SK-N-SH (cell line): Measurements from ENCODE around the gene PCYOX1L. TPM values are rescaled to one million over a fixed set of nuclear protein-coding genes. Genes with fewer than 3 reads are reported as not detected.

Experiments used
- CTCF ChIA-PET: fragments of 300-600, 350-600 bp; formaldehyde crosslinking; extraction: SDS; loops from one replicate; lab custom pipeline; 2021; lab: Yijun Ruan, JAX
- POLR2A ChIA-PET: fragments of 350-600 bp; sonication (Branson Sonifier 250); formaldehyde crosslinking; extraction: SDS; loops from one replicate; lab custom pipeline; 2020; ENCODE audit warnings: antibody characterized with exemption, inconsistent platforms; lab: Yijun Ruan, JAX
- DNase-seq: peaks from one replicate; pipeline ENCODE4 v3.0.0; 2012
- H2AFZ ChIP-seq: fragments of 200-600 bp; sonication (generic); 2 replicates; pipeline ENCODE4 v1.8.1; 2016; ENCODE audit warnings: antibody characterized with exemption, mild to moderate bottlenecking, low read depth
- H3F3A ChIP-seq: fragments of 200-600 bp; sonication (generic); replicated peaks from 2 replicates; pipeline ENCODE3; 2016; ENCODE audit warnings: antibody characterized with exemption, mild to moderate bottlenecking; ENCODE audit not compliant: insufficient read depth
- H3K27ac ChIP-seq, 2 experiments: fragments of 200-500 bp in 1 of 2; fragments of 200-600 bp in 1 of 2; sonication (Bioruptor generic) in 1 of 2; sonication (generic), shearing (Covaris generic) in 1 of 2; 2 replicates each; pipeline versions ENCODE4 v1.5.1 to v1.6.1; 2014 to 2016; ENCODE audit warnings: low read depth in 2 of 2, inconsistent platforms in 1 of 2, low read length in 1 of 2, mild to moderate bottlenecking in 1 of 2, mixed read lengths in 1 of 2
- H3K27me3 ChIP-seq: fragments of 200-600 bp; sonication (generic), shearing (Covaris generic); 2 replicates; pipeline ENCODE4 v1.6.1; 2016; ENCODE audit warnings: mixed run types; ENCODE audit not compliant: insufficient read depth
- H3K36me3 ChIP-seq, 2 experiments: fragments of 200-500 bp in 1 of 2; fragments of 200-600 bp in 1 of 2; sonication (Bioruptor generic) in 1 of 2; sonication (generic) in 1 of 2; replicated peaks in 1 of 2; 2 replicates each; pipeline versions ENCODE3 to v1.5.1; 2014 to 2016; ENCODE audit warnings: low read length in 1 of 2, mild to moderate bottlenecking in 1 of 2; ENCODE audit not compliant: insufficient read depth in 2 of 2, control insufficient read depth in 1 of 2
- H3K4me1 ChIP-seq, 2 experiments: fragments of 200-500 bp in 1 of 2; fragments of 200-600 bp in 1 of 2; sonication (Bioruptor generic) in 1 of 2; sonication (generic), shearing (Covaris generic) in 1 of 2; 2 replicates each; pipeline versions ENCODE4 v1.5.1 to v1.6.1; 2014 to 2016; ENCODE audit warnings: low read depth in 1 of 2, low read length in 1 of 2, mixed run types in 1 of 2; ENCODE audit not compliant: insufficient read depth in 2 of 2, control insufficient read depth in 1 of 2
- H3K4me2 ChIP-seq: fragments of 200-600 bp; sonication (generic), shearing (Covaris generic); 2 replicates; pipeline ENCODE4 v1.6.1; 2017; ENCODE audit warnings: mixed run types
- H3K4me3 ChIP-seq, 2 experiments: fragments of 200-500 bp in 1 of 2; fragments of 200-600 bp in 1 of 2; sonication (Bioruptor generic) in 1 of 2; sonication (generic), shearing (Covaris generic) in 1 of 2; 2 replicates each; pipeline versions ENCODE4 v1.5.1 to v1.8.1; 2014 to 2016; ENCODE audit warnings: low read depth in 2 of 2, inconsistent platforms in 1 of 2, low read length in 1 of 2, mild to moderate bottlenecking in 1 of 2, mixed read lengths in 1 of 2, moderate library complexity in 1 of 2
- H3K79me2 ChIP-seq: fragments of 200-600 bp; sonication (generic); 2 replicates; pipeline ENCODE4 v1.8.1; 2017; ENCODE audit warnings: mild to moderate bottlenecking; ENCODE audit not compliant: insufficient read depth
- H3K9ac ChIP-seq: fragments of 200-600 bp; sonication (generic); 2 replicates; pipeline ENCODE4 v1.6.1; 2017; ENCODE audit warnings: mixed run types
- H3K9me2 ChIP-seq: fragments of 200-600 bp; sonication (generic); 2 replicates; pipeline ENCODE4 v1.6.1; 2017; ENCODE audit warnings: mixed run types
- H3K9me3 ChIP-seq: fragments of 200-600 bp; sonication (generic); 2 replicates; pipeline ENCODE4 v1.6.1; 2017; ENCODE audit warnings: mixed run types, mild to moderate bottlenecking, moderate library complexity
- H4K20me1 ChIP-seq: fragments of 200-600 bp; sonication (generic); 2 replicates; pipeline ENCODE4 v1.6.1; 2017; ENCODE audit warnings: mild to moderate bottlenecking, mixed run types; ENCODE audit not compliant: insufficient read depth
- EZH2phosphoT487 ChIP-seq: fragments of 200-600 bp; sonication (generic); IDR thresholded peaks from 2 replicates; pipeline ENCODE4 v1.6.1; 2017; ENCODE audit warnings: low read depth, mixed run types, mild to moderate bottlenecking, antibody characterized with exemption, moderate library complexity, borderline replicate concordance
- FOSL2 ChIP-seq: IDR thresholded peaks from 2 replicates; pipeline ENCODE4 v1.4.0; 2012; ENCODE audit warnings: low read depth, mild to moderate bottlenecking, moderate library complexity, borderline replicate concordance
- FOXJ3 ChIP-seq: sonication (generic); formaldehyde crosslinking; IDR thresholded peaks from 2 replicates; pipeline ENCODE4 v1.5.1; 2020; ENCODE audit warnings: mild to moderate bottlenecking, missing genetic modification reagents
- FOXM1 ChIP-seq: IDR thresholded peaks from 2 replicates; pipeline ENCODE4 v1.4.0; 2012; ENCODE audit warnings: low read depth, mild to moderate bottlenecking
- GABPA ChIP-seq: IDR thresholded peaks from 2 replicates; pipeline ENCODE4 v1.4.0; 2012; ENCODE audit warnings: low read depth, mild to moderate bottlenecking
- IRF3 ChIP-seq: fragments of 150-350 bp; IDR thresholded peaks from 2 replicates; pipeline ENCODE4 v1.6.1; 2016; ENCODE audit warnings: mild to moderate bottlenecking, low read depth, low read length
- MAX ChIP-seq: IDR thresholded peaks from 2 replicates; pipeline ENCODE4 v1.4.0; 2012; ENCODE audit warnings: low read depth
- MXI1 ChIP-seq: IDR thresholded peaks from 2 replicates; pipeline ENCODE4 v1.6.1; 2012; ENCODE audit warnings: mild to moderate bottlenecking, low read depth, low read length, improper control_type of control experiment
- NRF1 ChIP-seq: IDR thresholded peaks from 2 replicates; pipeline ENCODE4 v1.6.1; 2012; ENCODE audit warnings: low read depth, mild to moderate bottlenecking, low read length
- POLR2AphosphoS5 ChIP-seq: IDR thresholded peaks from 2 replicates; pipeline ENCODE4 v1.6.1; 2012; ENCODE audit warnings: low read depth, low read length
- SIN3A ChIP-seq: IDR thresholded peaks from 2 replicates; pipeline ENCODE4 v1.6.1; 2012; ENCODE audit warnings: low read depth, mild to moderate bottlenecking, low read length, moderate library complexity, borderline replicate concordance
- TAF1 ChIP-seq: IDR thresholded peaks from 2 replicates; pipeline ENCODE4 v1.6.1; 2012; ENCODE audit warnings: low read depth, mild to moderate bottlenecking, low read length, moderate library complexity, borderline replicate concordance
- TCF12 ChIP-seq: IDR thresholded peaks from 2 replicates; pipeline ENCODE4 v1.4.0; 2012
- TEAD4 ChIP-seq: IDR thresholded peaks from 2 replicates; pipeline ENCODE4 v1.4.0; 2012; ENCODE audit warnings: mild to moderate bottlenecking, borderline replicate concordance; ENCODE audit not compliant: insufficient read depth
- YY1 ChIP-seq: IDR thresholded peaks from 2 replicates; pipeline ENCODE4 v1.4.0; 2012; ENCODE audit warnings: low read depth, mild to moderate bottlenecking
- ZBTB33 ChIP-seq: IDR thresholded peaks from 2 replicates; pipeline ENCODE4 v1.4.0; 2012; ENCODE audit warnings: low read depth, borderline replicate concordance
- WGBS: methylation state at CpG from one replicate; pipeline ENCODE4 v1.1.6; 2017; ENCODE audit warnings: low lambda C conversion rate; 5-methylcytosine and 5-hydroxymethylcytosine counted together
- polyA plus RNA-seq, 3 experiments: library from polyadenylated mRNA; depleted of rRNA; stranded (reverse); fragments of >200 nt; gene quantifications; 2 replicates each; pipeline ENCODE4 v1.2.3, GENCODE V29; 2012
- TF ChIP-seq, protein P1 (sequence below): IDR thresholded peaks from 2 replicates; pipeline ENCODE4 v1.4.0; 2012; ENCODE audit warnings: low read depth, borderline replicate concordance
- TF ChIP-seq, protein P2 (sequence below): fragments of 150-350 bp; IDR thresholded peaks from 2 replicates; pipeline ENCODE4 v1.6.1; 2017; ENCODE audit warnings: antibody characterized with exemption, low read length, low read depth, borderline replicate concordance

Gene PCYOX1L
- polyA plus RNA-seq, 1 of the 3 experiments (the other 2 are of a cell fraction): 17.5 TPM

DNA sequence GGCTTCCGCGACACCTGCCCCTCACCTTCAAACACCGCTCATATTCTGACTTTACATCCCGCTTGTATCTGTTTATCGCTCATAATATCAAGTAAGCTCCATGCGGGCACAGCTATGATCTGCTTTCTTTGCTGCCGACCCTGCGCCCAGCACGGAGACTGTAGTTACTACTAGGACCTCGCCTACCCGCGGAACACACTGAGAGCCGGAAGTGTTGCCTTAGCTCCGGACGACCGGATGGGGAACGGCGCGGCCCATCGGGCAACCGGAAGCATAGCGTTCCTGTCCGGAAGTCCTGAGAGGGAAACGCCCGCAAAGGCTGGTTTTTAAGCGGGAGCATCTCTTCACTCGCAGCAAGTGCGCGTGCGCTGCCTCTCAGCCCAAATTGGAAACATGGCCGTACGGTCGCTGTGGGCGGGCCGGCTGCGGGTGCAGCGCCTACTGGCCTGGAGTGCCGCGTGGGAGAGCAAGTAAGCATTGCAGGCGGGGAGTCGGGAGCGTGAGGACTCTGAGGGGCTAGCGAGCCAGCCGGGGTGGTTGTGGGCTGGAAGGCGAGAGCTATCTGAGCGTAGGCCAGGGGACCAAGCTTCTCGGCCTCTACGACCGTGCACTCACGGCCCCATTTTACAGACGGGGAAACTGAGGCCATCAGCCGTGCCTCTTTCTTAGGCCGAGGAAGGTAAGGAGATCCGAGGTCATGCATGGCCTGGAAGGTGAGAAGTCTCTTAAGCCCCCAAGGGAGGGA is 12.5 kb upstream of the PCYOX1L start, which contains the start of gene GRPEL2 (continued):
- TF ChIP-seq TEAD4: no peak
- TF ChIP-seq, protein P1, sequence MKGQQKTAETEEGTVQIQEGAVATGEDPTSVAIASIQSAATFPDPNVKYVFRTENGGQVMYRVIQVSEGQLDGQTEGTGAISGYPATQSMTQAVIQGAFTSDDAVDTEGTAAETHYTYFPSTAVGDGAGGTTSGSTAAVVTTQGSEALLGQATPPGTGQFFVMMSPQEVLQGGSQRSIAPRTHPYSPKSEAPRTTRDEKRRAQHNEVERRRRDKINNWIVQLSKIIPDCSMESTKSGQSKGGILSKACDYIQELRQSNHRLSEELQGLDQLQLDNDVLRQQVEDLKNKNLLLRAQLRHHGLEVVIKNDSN: 0 out of 2 replicates have a peak, but pooled peaks have one; percentile 2
- peak; percentile 86 for TF ChIP-seq TAF1
- TF ChIP-seq NRF1: peak; percentile 80
- peak; percentile 75; the same call in 1 of the 2 replicates for TF ChIP-seq SIN3A
- no peak for TF ChIP-seq FOSL2
- no peak for TF ChIP-seq IRF3
- TF ChIP-seq GABPA: peak; percentile 99
- TF ChIP-seq POLR2AphosphoS5: peak; percentile 96
- peak; percentile 87 for TF ChIP-seq MXI1

GRCh38 chr5:149345892-149346222 is 12.0 kb upstream of the PCYOX1L start:
- peaks cover 53% of the 10 kb centered on the region for H3K79me2 ChIP-seq
- POLR2A ChIA-PET: interaction anchor here (0.6 to 4.0 kb wide), 7 partner anchors 11 to 938 kb away, joined by 3 to 38 read pairs (median 5); partner anchors contain the start of genes ARHGEF37, CSNK1A1 and PCYOX1L
- no peak for DNase-seq
- TF ChIP-seq EZH2phosphoT487 (no peak), IRF3 (no peak), TCF12 (no peak), MAX (no peak), FOSL2 (no peak), SIN3A (no peak), YY1 (no peak), FOXM1 (no peak), FOXJ3 (no peak), MXI1 (no peak), ZBTB33 (no peak)
- TF ChIP-seq, protein P2, sequence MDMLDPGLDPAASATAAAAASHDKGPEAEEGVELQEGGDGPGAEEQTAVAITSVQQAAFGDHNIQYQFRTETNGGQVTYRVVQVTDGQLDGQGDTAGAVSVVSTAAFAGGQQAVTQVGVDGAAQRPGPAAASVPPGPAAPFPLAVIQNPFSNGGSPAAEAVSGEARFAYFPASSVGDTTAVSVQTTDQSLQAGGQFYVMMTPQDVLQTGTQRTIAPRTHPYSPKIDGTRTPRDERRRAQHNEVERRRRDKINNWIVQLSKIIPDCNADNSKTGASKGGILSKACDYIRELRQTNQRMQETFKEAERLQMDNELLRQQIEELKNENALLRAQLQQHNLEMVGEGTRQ: no peak
- TF ChIP-seq, protein P1: no peak

More at GRCh38 chr5:149345892-149346222, 12.0 kb upstream of the PCYOX1L start:
- H3K4me1 ChIP-seq: peaks cover 0 to 15% of the 10 kb centered on the region in 2 experiments; a peak in 3 of 4 replicates
- no peaks in the 10 kb centered on the region for H3K9me3 ChIP-seq
- H3K27me3 ChIP-seq: no peaks in the 10 kb centered on the region
- peak overlapping the region; percentile 94 to 100 for H3K4me3 ChIP-seq
- peaks cover 35 to 38% of the 10 kb centered on the region in 2 experiments for H3K36me3 ChIP-seq
- peaks cover 16% of the 10 kb centered on the region for H3F3A ChIP-seq
- H2AFZ ChIP-seq: peak overlapping the region; percentile 49; the same call in 1 of the 2 replicates
- CTCF ChIA-PET: interaction anchor here (0.9 to 3.5 kb wide), 8 partner anchors 12 to 219 kb away, joined by 3 to 12 read pairs (median 6); partner anchors contain the start of gene PCYOX1L
- H4K20me1 ChIP-seq: no peaks in the 10 kb centered on the region; the same call in 1 of the 2 replicates
- H3K9ac ChIP-seq: peak overlapping the region; percentile 83
- H3K9me2 ChIP-seq: no peaks in the 10 kb centered on the region
- peak overlapping the region; percentile 93 for H3K4me2 ChIP-seq
- peak overlapping the region; percentile 70 to 93 for H3K27ac ChIP-seq
- 0% methylated on average over 11 of the region's 11 CpGs for WGBS
